NCI-H526 (cell line): ENCODE results near the gene ERO1A.
"Not testable (repeated sequence)": the region's sequence is repeated elsewhere in the genome, so short reads cannot be mapped to it uniquely, and the experiment has no call there.

ENCODE experiments used
- DNase-seq, 2 experiments: peaks; one replicate each; lab custom pipeline; 2025; lab: John Stamatoyannopoulos, UW

The ERO1A gene, protein sequence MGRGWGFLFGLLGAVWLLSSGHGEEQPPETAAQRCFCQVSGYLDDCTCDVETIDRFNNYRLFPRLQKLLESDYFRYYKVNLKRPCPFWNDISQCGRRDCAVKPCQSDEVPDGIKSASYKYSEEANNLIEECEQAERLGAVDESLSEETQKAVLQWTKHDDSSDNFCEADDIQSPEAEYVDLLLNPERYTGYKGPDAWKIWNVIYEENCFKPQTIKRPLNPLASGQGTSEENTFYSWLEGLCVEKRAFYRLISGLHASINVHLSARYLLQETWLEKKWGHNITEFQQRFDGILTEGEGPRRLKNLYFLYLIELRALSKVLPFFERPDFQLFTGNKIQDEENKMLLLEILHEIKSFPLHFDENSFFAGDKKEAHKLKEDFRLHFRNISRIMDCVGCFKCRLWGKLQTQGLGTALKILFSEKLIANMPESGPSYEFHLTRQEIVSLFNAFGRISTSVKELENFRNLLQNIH

DNA sequence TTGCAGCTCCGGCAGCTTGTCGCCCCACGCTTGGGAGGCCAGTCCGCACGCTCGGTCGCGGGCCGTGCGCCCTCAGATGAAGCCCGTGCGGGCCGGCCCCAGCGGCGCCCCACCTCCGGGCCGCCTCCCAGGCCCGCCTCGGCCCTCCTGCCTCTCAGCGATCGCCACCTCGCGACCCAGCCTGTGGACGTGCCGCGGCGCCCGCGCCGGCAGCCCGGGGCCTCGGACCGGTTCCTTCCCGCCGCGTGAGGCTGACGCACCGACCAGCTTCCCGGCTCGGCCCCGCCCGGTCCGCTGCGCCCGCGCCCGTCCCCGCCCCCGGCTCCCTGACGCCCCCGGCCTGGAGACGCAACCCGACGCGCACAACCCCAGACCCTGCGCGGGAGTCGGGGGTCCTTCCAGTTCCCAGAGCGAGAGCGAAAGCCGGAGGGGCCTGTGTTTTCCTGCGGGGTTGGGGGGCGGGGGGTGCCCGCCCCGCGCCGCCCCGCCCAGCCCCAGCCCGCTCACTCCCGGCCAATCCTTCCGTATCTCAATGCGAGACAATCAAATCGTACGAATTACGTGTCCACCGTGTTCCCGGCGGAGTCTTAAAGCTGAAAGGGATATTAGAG, at the start of gene ERO1A:
Gene ERO1A (minus strand): TSS at position 78 of the 611 bp plus-strand sequence. CDS start 77 bp downstream, at position 1.
- peak; percentile 59 to 87 for DNase-seq

DNA sequence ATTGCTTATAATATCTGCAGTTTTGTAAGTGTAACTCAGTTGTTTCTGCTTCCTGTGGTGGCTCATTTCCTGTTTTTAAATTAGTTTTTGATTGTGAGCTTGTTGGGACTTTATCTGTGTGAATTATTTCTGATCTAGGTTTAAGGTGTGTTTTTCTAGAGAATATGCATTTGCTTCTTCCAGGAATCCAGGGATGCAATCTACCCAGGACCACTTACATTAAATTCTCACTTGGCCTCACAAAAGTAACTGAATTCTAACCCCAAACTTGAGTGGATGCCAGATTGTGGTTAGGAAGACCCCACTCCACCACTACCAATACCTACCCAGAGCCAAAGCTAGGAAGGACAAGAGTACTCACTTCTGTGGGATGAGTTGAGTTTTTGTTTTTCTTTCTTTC, 46.5 kb upstream of the ERO1A start:
- no peak for DNase-seq

DNA sequence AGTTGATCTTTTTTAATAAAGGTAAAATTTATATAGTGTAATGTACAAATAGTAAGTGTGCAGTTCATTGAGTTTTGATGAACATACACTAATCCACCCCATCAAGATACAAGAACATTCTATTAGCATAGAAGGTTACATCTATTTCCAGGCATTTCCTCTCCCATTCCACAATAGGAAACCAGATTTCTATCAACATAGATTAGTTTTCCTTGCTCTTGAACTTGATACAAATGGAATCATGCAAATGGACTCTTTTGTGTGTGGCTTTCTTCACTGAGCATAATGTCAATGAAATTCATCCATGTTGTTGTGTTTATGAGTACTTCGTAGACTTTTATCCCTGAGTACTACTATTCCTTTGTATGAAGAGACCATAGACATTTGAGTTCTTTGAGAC, 45.4 kb upstream of the ERO1A start:
- no peak for DNase-seq

DNA sequence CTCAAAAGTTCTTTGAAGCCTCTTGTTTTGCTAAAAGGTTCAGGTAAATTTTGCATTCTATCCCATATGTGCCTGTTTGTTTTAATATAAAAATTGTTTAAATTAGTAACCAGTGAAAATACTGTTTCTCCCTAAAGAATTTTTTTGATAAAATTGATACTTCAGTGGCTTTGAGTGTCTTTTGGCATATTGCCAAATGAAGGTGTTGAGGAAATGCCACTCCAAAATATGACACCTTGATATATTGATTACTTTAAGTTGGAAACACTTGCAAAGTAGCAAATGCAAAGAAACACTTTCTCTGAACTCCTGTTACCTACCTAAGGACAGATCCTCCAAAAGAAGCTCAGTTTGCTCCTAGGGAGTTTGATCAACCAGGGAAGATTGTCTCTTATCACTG, 43.1 kb upstream of the ERO1A start:
- DNase-seq = no peak

DNA sequence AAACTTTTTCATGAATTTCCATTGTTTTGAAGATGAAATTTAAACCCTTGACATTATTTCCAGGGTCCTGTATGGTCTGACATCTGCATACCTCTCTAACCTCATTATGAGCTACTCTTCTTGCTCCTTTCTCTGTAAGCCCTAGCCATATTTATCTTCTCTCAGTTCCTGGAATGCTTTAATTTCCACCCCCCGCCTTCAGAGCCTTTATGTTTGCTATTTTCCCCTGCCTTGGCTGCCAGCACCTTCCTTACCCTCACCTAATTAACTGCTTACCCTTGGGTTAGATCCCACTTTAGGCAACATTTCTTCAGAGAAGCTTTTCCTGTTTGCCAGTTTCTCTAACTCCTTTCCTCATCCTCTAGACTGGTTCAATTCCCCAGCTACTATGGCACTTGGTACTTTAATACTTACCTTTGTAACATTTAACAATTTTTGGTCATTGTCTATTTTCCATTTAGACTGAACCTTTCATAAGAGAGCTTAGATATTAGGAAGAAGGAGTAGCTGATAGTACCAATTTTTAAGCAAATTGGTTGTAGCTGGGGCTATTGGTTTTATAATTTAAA, 40.6 kb upstream of the ERO1A start:
- no peak for DNase-seq

DNA sequence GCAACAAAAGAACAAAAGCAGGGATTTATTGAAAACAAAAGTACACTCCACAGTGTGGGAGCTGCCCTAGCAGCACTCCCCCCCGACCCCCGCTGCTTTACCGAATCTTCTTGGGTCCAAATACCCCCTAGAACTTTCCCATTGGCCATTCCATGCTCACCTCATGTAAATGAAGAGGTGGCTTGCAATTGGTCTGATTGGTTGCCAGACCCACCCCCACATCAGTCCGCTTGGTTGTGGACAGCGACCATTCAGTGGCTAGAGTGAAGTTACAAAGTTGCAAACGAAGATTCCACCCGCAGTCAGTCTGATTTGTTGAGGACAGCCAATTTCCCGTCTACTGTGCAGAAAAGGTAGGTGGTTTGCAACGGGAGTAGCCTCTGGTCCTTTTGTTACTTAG, 38.5 kb upstream of the ERO1A start:
- DNase-seq = no peak

DNA sequence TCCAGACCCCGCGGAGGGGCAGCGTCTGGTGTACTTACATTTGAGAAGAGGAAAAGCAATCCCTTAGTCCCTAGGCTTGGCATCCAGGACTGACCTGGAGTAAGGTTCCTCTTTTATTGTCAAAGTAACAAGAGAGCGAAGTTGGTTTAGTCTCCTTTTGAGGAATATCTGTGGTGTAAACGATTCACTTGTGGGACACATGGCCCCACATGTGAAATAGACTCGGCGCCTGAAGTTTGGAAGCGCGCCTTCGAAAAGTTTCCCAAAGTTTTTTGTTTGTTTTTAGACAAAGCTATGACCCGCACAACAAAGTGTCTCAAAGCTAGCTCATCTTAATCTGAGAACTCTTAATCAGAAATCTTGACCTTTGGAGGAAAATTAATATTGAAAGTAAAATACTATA, 35.4 kb upstream of the ERO1A start:
- DNase-seq = no peak

DNA sequence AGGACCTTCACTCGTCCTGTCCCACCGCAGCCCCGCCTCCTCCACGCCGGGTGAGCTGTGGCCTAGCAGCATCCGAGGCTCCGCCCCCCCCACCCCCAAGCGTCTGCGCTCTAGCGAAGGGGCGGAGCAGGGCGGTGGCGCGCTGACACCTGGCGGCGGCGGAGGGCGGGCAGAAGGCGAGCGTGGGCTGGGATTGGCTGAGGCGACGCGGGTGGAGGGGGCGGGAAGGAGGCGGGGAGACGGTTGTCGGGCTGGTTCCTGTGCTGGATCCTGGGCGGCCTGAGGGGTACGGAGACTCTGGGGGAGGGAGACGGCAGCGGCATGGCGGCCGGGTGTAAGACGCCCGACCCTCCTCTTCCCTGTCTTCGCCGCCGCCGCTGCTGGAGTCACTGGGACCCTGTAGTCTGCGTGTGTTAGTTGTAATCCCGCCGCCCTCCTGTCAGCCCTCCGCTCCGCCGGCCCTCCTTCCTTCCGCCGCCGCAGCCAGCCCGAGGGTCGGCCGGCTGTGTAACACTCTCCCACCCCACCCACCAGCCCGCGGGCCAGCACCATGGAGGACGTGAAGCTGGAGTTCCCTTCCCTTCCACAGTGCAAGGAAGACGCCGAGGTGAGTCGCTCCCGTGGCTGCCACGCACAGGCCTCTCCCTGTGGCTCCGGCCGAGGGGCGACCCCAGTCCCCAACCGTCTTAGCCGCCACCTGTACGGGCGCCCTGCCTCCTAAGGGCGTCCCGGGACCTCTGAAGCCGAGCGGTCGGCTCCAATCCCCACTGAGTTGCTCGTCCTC, 34.8 kb upstream of the ERO1A start, which contains the start of gene STYX:
Gene STYX (plus strand): TSS at position 242 of the 784 bp plus-strand sequence. CDS start 309 bp downstream, at position 551.
- peak; percentile 94 to 99 for DNase-seq

DNA sequence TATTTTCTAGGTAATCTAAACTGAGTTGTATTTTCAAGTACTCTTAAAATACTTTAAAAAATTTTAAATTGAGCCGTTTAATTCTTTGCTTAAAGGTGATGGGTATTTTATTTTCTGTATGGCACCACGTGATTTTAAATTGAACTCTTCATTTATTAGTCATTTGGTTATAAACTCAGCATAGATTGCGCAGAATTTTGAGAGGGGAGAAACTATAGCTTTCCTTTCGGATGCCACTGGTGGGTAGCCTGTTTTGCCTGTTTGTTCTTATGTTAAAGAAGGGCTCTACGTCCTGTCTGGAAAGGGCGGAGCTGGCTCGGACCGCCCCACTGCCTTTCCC, 34.2 kb upstream of the ERO1A start:
- no peak for DNase-seq

DNA sequence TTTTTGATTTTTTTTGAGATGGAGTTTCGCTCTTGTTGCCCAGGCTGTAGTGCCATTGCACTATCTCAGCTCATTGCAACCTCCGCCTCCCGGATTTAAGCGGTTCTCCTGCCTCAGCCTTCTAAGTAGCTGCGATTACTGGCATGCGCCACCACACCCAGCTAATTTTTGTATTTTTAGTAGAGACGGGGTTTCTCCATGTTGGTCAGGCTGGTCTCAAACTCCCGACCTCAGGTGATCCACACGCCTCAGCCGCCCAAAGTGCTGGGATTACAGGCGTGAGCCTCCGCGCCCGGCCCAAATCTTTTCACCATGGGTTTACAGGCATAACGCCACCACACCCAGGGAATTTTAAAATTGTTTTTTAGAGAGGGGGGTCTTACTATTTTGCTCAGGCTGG, 33.7 kb upstream of the ERO1A start:
- DNase-seq = not testable (repeated sequence)

DNA sequence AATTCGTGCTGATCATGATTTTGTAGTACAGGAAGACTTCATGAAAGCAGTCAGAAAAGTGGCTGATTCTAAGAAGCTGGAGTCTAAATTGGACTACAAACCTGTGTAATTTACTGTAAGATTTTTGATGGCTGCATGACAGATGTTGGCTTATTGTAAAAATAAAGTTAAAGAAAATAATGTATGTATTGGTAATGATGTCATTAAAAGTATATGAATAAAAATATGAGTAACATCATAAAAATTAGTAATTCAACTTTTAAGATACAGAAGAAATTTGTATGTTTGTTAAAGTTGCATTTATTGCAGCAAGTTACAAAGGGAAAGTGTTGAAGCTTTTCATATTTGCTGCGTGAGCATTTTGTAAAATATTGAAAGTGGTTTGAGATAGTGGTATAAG, 32.2 kb upstream of the ERO1A start:
- not testable (repeated sequence) for DNase-seq

DNA sequence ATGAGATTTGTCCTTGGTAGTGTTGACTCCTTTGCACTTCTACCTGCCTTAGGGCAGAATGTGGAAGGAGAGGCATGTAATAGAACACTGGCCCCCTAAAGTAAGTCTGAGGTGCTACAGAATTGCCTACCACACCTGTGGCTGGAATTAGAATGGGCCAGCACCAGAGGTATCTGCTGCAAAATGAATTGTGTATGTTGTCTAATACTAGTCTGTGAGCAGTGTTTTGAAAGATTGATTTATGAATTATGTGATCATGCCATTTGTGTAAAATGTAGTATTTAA, 28.9 kb upstream of the ERO1A start:
- no peak for DNase-seq

DNA sequence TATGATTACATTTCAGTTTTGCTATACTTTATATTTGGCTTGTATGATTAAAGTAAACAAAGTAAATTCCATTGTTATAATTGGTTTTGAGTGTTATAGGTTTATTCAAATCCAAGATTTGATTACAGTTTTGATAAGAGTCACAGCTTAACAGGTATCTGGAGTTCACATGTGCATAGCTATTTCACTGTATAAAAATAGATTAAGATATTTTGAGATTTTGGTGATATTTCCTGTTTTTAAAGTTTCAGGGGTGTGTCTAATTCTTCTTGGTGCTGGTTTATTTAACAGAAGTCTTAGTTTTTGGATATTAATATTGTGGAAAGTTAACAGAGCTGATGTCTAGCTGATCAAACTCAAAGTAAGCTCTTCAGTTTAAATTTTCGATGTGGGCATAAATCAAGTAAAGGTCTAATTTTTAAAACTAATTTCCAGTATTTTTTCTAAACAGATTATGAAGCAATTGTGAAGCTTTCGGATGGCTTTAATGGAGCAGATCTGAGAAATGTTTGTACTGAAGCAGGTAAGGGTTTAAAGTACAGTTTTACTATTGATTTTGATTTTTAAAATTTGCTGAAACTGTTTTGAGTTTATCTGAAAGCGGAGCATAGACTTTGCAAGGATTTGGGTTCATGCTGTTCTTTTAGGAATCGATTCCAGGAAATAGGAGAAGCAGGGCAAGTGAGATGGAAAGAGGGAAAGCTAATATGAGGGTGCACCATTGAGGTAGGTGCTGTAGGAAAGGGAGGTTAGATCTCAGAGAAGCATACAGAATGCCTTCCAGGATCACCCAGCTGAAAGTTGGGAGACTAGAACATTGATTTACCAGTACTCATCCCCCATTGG, 28.4 kb upstream of the ERO1A start:
- no peak for DNase-seq

DNA sequence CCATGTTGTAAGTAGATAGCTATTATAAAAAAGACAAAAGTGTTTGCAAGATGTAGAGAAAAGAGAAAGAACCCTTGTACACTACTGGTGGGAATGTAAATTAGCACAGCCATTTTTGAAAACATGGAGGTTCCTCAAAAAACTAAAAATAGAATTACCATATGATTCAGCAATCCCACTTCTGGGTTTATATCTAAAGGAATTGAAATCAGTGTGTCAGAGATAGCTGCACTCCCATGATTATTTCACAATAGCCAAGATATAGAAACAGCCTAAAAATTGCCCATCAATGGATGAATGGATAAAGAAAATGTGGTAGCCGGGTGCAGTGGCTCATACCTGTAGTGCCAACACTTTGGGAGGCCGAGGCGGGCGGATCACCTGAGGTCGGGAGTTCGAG, 20.8 kb upstream of the ERO1A start:
- no peak for DNase-seq

DNA sequence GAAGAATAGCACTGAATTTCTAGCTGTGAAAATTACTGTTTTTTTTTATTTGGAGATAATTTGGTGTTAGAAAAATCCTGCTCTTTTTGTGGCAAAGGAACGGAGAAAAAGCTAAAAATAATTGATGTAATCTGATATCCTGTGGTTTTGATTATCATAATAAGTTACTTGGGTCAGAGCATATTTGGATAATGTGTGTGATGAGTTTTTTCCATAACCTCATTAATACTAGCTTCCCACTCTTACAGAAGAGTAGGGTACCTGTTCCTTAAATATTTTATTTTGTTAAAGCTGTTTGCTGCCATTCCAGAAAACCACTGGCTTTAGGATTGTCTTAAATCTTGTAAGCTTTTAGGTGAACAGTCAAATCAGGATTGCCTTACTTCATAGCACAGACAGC, 16.3 kb upstream of the ERO1A start:
- DNase-seq = no peak

DNA sequence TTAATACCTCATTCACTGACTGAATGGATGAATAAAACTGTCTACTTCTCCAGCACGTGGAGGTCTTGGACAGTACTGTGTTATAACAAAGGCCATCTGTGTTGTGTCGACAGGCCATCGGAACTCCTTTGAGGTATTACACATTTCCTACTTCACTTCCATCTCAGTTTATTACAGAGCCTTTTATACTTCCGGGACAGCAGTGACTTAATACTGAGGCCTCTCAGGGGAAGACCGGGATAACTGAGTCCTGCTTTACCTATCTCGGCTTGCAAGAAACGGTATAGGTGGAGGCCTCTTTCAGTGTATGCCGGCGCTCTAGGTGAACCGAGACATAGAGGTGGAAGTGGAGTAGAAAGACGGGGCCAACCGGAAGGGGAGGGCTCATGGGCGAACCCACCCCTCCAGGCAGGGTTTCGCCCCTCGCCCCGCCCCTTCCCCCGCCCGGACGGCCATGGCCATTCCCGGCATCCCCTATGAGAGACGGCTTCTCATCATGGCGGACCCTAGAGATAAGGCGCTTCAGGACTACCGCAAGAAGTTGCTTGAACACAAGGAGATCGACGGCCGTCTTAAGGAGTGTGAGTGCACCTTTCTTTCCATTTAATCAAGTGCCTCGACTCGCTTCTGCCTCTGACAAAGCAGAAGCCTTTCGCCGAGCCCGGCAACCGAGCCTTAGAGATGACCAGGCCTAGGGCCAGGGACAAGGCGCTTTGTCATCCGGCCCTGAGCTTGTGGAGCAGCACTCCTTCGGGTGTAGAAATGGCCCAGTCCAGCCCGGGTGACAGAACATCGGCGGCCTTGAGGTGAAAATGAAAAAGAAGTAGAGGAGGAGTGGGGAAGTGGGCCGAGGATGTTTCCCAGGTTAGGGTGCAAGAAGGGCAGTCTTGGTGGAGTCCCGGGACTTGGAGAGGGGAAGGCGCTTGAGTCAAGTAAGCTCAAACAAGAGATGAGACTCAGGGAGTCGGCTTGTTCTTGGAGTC, 11.7 kb upstream of the ERO1A start, which contains the start of gene PSMC6:
Gene PSMC6 (plus strand): TSS at position 477 of the 983 bp plus-strand sequence. CDS start 20 bp downstream, at position 497.
- peak; percentile 86 to 96 for DNase-seq

DNA sequence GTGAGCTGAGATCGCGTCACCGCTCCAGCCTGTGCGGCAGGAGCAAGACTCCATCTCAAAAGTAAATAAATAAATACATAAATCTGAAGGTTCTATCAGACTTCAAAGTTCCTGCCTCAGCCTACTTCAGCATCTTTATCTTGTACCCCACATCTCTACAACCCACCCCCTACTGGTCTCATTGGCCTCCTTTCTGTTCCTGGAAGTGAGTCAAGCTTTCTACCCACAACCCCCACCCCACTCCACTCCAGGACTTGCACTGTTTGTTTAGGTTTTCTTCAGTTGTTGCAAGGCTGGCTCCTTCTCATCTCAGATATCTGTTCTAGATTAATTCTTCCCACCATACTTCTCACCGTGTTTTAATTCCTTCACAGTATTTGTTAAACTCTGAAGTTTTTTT, 10.9 kb upstream of the ERO1A start:
- no peak for DNase-seq

DNA sequence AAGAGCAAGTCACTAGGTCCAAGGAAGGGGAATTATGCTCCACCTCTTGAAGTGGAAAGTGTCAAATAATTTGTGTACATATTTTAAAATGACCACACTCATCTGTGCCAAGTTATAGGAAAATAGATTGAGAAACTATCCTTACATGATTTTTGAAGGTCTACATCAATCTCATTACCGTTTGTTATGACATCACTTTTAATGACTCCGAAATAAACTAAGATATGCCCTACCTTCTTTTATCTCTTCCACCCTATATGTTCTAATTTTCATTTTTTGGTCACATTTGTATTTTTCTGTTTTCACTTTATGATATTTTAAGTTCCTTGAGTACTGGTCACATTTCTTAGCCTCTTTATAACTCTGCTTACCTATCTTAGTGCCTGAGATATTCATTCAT, 8.3 kb upstream of the ERO1A start:
- DNase-seq = no peak

DNA sequence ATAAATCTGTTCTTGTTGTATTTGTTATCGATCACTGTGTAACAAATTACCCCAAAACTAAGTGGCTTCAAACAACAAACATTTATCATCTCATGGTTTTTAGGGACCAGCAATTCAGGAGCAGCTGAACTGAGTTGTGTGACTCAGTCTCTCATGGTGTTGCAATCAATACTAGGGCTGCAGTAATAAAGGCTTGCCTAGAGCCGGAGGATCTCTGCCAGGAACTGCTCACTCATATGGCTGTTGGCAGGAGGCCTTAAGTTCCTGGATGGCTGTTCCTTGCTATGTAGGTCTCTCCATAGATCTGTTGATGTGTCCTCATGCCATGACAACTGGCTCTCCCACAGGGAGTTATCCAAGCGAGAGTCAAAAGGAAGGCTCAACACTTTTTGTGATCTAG, 7.9 kb upstream of the ERO1A start:
- DNase-seq = no peak

DNA sequence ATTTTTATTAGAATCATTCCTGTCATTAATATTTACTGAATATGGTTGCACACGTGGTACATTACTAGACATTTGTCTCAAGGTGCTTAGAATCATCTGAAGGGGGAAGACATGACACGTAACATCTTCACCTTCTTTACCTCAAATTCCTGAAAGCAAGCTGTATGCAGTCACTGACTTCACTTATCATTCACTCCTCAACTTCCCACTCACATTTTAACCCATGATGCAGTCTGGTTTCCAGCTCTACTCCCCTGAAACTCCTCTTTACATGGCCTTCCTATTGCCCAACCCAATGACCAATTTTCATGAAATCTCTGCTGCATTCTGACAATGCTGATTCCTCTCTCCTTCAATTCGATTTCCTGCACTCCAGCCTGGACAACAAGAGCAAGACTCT, 5.9 kb upstream of the ERO1A start:
- DNase-seq = no peak
